K562 (cell line): Measurements from ENCODE around the gene ZNF169. TPM values are rescaled to one million over a fixed set of nuclear protein-coding genes. Genes with fewer than 3 reads are reported as not detected.

ENCODE experiments used
- ARHGAP35 ChIP-seq: fragments of 450-650 bp; IDR thresholded peaks from 2 replicates; pipeline ENCODE4 v1.6.1; 2018; ENCODE audit not compliant: partially characterized antibody
- ASH1L ChIP-seq: fragments of 450-650 bp; IDR thresholded peaks from 2 replicates; pipeline ENCODE4 v1.6.1; 2018; ENCODE audit warnings: borderline replicate concordance, mild to moderate bottlenecking, low read depth; ENCODE audit not compliant: partially characterized antibody
- BRF1 ChIP-seq: IDR thresholded peaks from 3 replicates; pipeline ENCODE4 v1.6.1; 2011; ENCODE audit warnings: borderline replicate concordance, mild to moderate bottlenecking; ENCODE audit not compliant: insufficient read length; ENCODE audit errors: extremely low read depth
- C11orf30 ChIP-seq: fragments of 450-650 bp; IDR thresholded peaks from 2 replicates; pipeline ENCODE4 v1.6.1; 2016; ENCODE audit warnings: low read depth, mild to moderate bottlenecking
- CHD1 ChIP-seq: fragments of 200-600 bp; sonication (generic); IDR thresholded peaks from one replicate; pipeline ENCODE4 v1.6.1; 2012; ENCODE audit warnings: mild to moderate bottlenecking, moderate library complexity, low read length, inconsistent platforms
- COPS2 ChIP-seq: fragments of 450-650 bp; conservative IDR thresholded peaks from 2 replicates; pipeline ENCODE4 v1.6.1; 2016; ENCODE audit warnings: mild to moderate bottlenecking, moderate library complexity
- ELF2 ChIP-seq: fragments of 250-450 bp; sonication (Bioruptor Pico); IDR thresholded peaks from 2 replicates; pipeline ENCODE4 v1.5.0; 2021; ENCODE audit warnings: mild to moderate bottlenecking
- FOS ChIP-seq: IDR thresholded peaks from 3 replicates; pipeline ENCODE4 v1.6.1; 2011; ENCODE audit not compliant: insufficient read length; ENCODE audit errors: extremely low read depth
- FOSL1 ChIP-seq: fragments of 200-800 bp; sonication (Bioruptor generic); conservative IDR thresholded peaks from 2 replicates; pipeline ENCODE4 v1.6.1; 2016; ENCODE audit warnings: missing genetic modification characterization, missing compliant biosample characterization
- GABPA ChIP-seq: fragments of 200-800 bp; sonication (Bioruptor generic); conservative IDR thresholded peaks from 2 replicates; pipeline ENCODE4 v1.6.1; 2016; ENCODE audit warnings: low read depth, missing genetic modification characterization, missing compliant biosample characterization
- HDGF ChIP-seq: fragments of 450-650 bp; IDR thresholded peaks from 2 replicates; pipeline ENCODE4 v1.6.1; 2016
- ILF3 ChIP-seq: fragments of 450-650 bp; IDR thresholded peaks from 2 replicates; pipeline ENCODE4 v1.6.1; 2018; ENCODE audit warnings: antibody characterized with exemption, mild to moderate bottlenecking, moderate library complexity, borderline replicate concordance
- LARP7 ChIP-seq: fragments of 450-650 bp; IDR thresholded peaks from 2 replicates; pipeline ENCODE4 v1.6.1; 2016
- NCOA4 ChIP-seq: fragments of 450-650 bp; IDR thresholded peaks from 2 replicates; pipeline ENCODE4 v1.6.1; 2018; ENCODE audit warnings: mild to moderate bottlenecking; ENCODE audit not compliant: partially characterized antibody
- NFYB ChIP-seq: IDR thresholded peaks from 2 replicates; pipeline ENCODE4 v1.6.1; 2011; ENCODE audit warnings: mild to moderate bottlenecking, moderate library complexity; ENCODE audit not compliant: insufficient read length; ENCODE audit errors: extremely low read depth
- PHTF2 ChIP-seq: fragments of 250-450 bp; sonication (Bioruptor Pico); IDR thresholded peaks from 2 replicates; pipeline ENCODE4 v1.5.0; 2021; ENCODE audit warnings: mild to moderate bottlenecking
- POU5F1 ChIP-seq: fragments of 150-350 bp; IDR thresholded peaks from 2 replicates; pipeline ENCODE4 v1.6.1; 2014; ENCODE audit warnings: borderline replicate concordance, low read length, low read depth, mild to moderate bottlenecking; ENCODE audit not compliant: partially characterized antibody
- SP1 ChIP-seq: sonication (generic); formaldehyde crosslinking; IDR thresholded peaks from 2 replicates; pipeline ENCODE4 v1.8.1; 2022; ENCODE audit warnings: mild to moderate bottlenecking, missing genetic modification reagents
- STAG1 ChIP-seq: sonication (generic); formaldehyde crosslinking; IDR thresholded peaks from 2 replicates; pipeline ENCODE4 v1.5.0; 2020; ENCODE audit warnings: missing genetic modification reagents, borderline replicate concordance
- ZBTB7A ChIP-seq: IDR thresholded peaks from 2 replicates; pipeline ENCODE4 v1.6.1; 2011; ENCODE audit warnings: low read depth, mild to moderate bottlenecking, low read length, moderate library complexity, borderline replicate concordance; ENCODE audit not compliant: control insufficient read depth
- ZBTB8A ChIP-seq: fragments of 450-650 bp; IDR thresholded peaks from 2 replicates; pipeline ENCODE4 v1.6.1; 2018; ENCODE audit warnings: mild to moderate bottlenecking, moderate library complexity; ENCODE audit not compliant: partially characterized antibody
- ZC3H4 ChIP-seq: sonication (generic); formaldehyde crosslinking; IDR thresholded peaks from 2 replicates; pipeline ENCODE4 v1.9.0; 2021; ENCODE audit warnings: missing genetic modification reagents, borderline replicate concordance
- ZNF436 ChIP-seq: fragments of 250-450, 450-650 bp; sonication (Bioruptor Pico); formaldehyde crosslinking; IDR thresholded peaks from 2 replicates; pipeline ENCODE4 v1.7.0; 2020; ENCODE audit warnings: mild to moderate bottlenecking
- polyA plus RNA-seq, 8 experiments: library from polyadenylated mRNA; depleted of rRNA in 4 of 8; stranded (reverse) in 5 of 8; unstranded in 3 of 8; fragments of >200 nt; fragmentation: Nextera tagmentation in 2 of 8; fragmentation: Illumina TruSeq in 1 of 8; extraction: Ambion mirVana in 2 of 8; extraction: Trizol in 1 of 8; gene quantifications; 2 replicates each; pipeline versions ENCODE4 v1.2.1 to v1.2.3, GENCODE V29; 2011 to 2014; ENCODE audit warnings: inconsistent platforms in 1 of 8, missing spikeins in 1 of 8
- total RNA-seq, 7 experiments: library from RNA; depleted of rRNA in 6 of 7; stranded (reverse); fragments of >200 nt in 6 of 7; fragmentation: Illumina TruSeq in 2 of 7; extraction: Trizol in 2 of 7; gene quantifications; 2 replicates each; pipeline versions ENCODE4 v1.2.1 to v1.2.3, GENCODE V29; 2011 to 2021; ENCODE audit warnings: low replicate concordance in 1 of 7
- TF ChIP-seq, protein P1 (sequence below): fragments of 250-450 bp; sonication (Bioruptor Pico); IDR thresholded peaks from 2 replicates; pipeline ENCODE4 v1.4.0; 2020; ENCODE audit warnings: mild to moderate bottlenecking
- TF ChIP-seq, protein P2 (sequence below): sonication (generic); formaldehyde crosslinking; IDR thresholded peaks from 2 replicates; pipeline ENCODE4 v1.8.1; 2023; ENCODE audit warnings: mild to moderate bottlenecking, missing genetic modification reagents, moderate library complexity
- TF ChIP-seq, protein P3 (sequence below), 2 experiments: fragments of 450-650 bp; conservative IDR thresholded peaks; 2 replicates each; pipeline ENCODE4 v1.6.1; 2017; ENCODE audit warnings: mild to moderate bottlenecking in 2 of 2, moderate library complexity in 2 of 2
- TF ChIP-seq, protein P4 (sequence below): fragments of 450-650 bp; IDR thresholded peaks from 2 replicates; pipeline ENCODE4 v1.6.1; 2016

ZNF169 gene
- total and polyA plus RNA-seq, 9 of the 15 experiments (the other 6 are each of a cell fraction or from before 2014, with no cell fraction given): 2.0 to 16.2 (median 5.6) TPM

DNA sequence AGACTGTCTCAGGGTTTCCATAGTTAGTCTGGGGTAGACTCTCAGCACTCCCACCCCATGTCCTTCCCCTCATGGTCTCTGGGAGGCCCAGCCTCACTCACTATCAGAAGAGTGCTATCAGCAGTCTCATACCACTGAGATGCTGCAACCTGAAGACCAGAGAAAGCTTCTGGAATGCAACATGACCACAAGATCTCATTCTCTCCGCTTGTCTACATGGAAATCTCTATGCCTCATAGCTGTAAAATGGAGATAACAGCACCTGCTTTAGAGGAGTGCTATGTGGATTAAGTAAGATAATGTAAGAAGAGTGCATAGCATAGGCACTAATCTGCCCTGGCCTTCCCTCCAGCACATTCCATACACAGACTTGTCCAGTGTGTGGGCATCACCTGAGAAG is 47.0 kb upstream of the ZNF169 start (continued):
- no peak for TF ChIP-seq ILF3
- TF ChIP-seq ZBTB7A: no peak
- TF ChIP-seq ARHGAP35: no peak
- TF ChIP-seq BRF1: no peak
- TF ChIP-seq FOSL1 (tag): peak; percentile 86
- TF ChIP-seq, protein P1, sequence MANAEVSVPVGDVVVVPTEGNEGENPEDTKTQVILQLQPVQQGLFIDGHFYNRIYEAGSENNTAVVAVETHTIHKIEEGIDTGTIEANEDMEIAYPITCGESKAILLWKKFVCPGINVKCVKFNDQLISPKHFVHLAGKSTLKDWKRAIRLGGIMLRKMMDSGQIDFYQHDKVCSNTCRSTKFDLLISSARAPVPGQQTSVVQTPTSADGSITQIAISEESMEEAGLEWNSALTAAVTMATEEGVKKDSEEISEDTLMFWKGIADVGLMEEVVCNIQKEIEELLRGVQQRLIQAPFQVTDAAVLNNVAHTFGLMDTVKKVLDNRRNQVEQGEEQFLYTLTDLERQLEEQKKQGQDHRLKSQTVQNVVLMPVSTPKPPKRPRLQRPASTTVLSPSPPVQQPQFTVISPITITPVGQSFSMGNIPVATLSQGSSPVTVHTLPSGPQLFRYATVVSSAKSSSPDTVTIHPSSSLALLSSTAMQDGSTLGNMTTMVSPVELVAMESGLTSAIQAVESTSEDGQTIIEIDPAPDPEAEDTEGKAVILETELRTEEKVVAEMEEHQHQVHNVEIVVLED (CRISPR knock-in tag): no peak
- TF ChIP-seq, protein P2, sequence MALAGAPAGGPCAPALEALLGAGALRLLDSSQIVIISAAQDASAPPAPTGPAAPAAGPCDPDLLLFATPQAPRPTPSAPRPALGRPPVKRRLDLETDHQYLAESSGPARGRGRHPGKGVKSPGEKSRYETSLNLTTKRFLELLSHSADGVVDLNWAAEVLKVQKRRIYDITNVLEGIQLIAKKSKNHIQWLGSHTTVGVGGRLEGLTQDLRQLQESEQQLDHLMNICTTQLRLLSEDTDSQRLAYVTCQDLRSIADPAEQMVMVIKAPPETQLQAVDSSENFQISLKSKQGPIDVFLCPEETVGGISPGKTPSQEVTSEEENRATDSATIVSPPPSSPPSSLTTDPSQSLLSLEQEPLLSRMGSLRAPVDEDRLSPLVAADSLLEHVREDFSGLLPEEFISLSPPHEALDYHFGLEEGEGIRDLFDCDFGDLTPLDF (CRISPR knock-in tag): no peak
- TF ChIP-seq, protein P3, sequence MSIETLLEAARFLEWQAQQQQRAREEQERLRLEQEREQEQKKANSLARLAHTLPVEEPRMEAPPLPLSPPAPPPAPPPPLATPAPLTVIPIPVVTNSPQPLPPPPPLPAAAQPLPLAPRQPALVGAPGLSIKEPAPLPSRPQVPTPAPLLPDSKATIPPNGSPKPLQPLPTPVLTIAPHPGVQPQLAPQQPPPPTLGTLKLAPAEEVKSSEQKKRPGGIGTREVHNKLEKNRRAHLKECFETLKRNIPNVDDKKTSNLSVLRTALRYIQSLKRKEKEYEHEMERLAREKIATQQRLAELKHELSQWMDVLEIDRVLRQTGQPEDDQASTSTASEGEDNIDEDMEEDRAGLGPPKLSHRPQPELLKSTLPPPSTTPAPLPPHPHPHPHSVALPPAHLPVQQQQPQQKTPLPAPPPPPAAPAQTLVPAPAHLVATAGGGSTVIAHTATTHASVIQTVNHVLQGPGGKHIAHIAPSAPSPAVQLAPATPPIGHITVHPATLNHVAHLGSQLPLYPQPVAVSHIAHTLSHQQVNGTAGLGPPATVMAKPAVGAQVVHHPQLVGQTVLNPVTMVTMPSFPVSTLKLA (conservative IDR thresholded peaks at IDR 0.05): no peak
- no peak for TF ChIP-seq ASH1L
- TF ChIP-seq NCOA4: no peak
- TF ChIP-seq FOS: no peak
- no peak for TF ChIP-seq ZNF436 (CRISPR knock-in tag)
- TF ChIP-seq ELF2 (CRISPR knock-in tag): no peak
- no peak for TF ChIP-seq COPS2
- TF ChIP-seq, protein P4, sequence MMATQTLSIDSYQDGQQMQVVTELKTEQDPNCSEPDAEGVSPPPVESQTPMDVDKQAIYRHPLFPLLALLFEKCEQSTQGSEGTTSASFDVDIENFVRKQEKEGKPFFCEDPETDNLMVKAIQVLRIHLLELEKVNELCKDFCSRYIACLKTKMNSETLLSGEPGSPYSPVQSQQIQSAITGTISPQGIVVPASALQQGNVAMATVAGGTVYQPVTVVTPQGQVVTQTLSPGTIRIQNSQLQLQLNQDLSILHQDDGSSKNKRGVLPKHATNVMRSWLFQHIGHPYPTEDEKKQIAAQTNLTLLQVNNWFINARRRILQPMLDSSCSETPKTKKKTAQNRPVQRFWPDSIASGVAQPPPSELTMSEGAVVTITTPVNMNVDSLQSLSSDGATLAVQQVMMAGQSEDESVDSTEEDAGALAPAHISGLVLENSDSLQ: no peak
- no peak for TF ChIP-seq LARP7
- no peak for TF ChIP-seq POU5F1
- no peak for TF ChIP-seq CHD1
- no peak for TF ChIP-seq PHTF2
- TF ChIP-seq ZC3H4 (CRISPR knock-in tag): no peak
- no peak for TF ChIP-seq ZBTB8A
- TF ChIP-seq GABPA (tag): no peak; the same call in 1 of the 2 replicates
- TF ChIP-seq C11orf30: no peak
- TF ChIP-seq HDGF: no peak
- TF ChIP-seq SP1 (CRISPR knock-in tag): no peak
- TF ChIP-seq NFYB: no peak
- no peak for TF ChIP-seq STAG1
